ENCODE measurements around the gene CYP4F2.
"Not testable (repeated sequence)": the region's sequence is repeated elsewhere in the genome, so short reads cannot be mapped to it uniquely, and the experiment has no call there.

Gene CYP4F2

DNA sequence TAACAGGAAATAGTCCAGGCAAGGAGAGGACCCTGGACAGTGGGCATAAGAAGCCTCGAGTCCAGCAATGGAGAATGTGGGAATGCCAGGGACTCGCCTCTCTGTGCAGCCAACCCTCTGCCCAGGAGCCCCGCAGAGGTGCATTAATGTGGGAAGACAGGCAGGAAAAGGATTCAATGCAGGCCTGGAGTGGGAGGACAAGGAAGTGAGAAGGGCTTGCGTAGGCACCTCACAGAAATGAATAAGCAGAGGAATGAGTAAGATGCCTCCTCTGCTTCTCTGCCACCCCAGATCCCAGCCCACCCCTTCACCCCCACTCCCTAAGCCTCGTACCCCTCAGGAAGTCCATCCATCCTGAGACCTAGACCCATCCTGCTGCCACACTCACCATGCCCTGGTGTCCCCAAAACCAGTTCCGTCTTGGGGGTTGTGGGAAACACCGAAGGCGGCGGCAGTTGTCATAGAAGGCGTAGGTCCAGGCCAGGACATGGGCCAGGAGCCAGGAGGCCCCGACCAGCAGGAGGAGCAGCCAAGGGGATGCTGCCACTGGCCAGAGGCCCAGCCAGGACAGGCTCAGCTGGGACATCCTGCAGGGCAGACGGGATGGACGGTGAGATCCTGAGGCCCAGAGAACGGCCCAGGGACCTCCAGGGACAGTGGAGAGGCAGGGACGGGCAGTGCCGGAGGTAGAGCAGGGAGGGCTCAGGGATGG is 692 bp downstream of the CYP4F2 start:
- no peak for DNase-seq

DNA sequence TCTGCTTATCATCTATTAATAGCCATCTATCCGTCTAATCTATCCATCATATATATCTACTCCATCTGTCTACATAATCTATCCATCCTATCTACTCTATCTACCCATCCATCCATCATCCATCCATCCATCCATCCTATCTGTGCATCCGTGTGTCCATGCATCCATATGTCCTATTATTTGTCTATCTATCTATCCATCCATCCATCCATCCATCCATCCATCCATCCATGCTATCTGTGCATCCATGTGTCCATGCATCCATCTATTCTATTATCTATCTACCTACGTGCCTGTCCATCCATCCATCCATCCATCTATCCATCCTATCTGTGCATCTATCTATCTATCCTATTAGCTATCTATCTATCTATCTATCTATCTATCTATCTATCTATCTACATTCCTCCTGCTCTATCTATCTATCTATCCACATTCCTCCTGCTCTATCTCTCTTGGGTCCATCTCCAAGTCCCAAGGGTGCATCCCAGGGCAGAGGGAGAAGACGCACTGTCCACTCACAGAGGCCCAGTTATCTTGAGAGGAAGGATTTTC is 1.9 kb downstream of the CYP4F2 start:
- DNase-seq: no peak

DNA sequence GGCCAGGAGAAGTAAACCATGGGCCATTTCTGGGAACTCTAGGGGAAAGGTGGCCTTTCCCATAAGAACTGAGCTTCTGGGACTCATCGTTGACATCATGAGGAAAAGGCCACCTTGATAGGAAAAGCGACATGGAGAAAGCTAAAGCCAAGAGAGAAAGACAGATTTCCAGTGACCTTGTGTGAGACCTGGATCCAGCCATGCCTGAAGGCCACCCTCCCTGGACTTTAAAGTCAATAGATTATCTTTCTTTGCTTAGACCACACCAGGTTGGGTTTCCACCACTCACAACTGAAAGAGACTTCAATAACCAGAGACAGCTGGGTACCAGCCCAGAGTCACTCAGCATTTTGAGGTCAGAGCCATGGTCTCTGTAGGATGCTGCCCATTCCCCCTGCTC is 3.5 kb downstream of the CYP4F2 start:
- DNase-seq: no peak

DNA sequence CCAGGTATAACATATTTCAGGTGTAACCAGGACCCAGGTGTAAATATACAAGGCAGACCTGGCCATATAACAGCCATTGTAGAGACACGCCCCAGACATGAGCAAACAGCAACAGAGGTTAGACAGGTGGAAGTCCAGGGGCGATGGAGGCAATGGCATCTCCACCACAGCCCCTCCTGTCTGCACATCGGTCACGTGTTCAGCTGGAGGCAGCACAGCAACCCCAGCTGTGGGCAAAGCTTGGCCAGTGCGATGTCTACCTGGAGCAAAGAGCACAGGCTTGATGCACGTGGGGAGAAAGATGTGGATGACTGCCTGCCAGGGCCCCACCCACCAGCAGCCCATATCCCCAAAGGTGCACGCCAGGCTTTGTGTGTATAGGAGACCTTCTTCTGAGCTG is 4.4 kb downstream of the CYP4F2 start:
- no peak for DNase-seq

DNA sequence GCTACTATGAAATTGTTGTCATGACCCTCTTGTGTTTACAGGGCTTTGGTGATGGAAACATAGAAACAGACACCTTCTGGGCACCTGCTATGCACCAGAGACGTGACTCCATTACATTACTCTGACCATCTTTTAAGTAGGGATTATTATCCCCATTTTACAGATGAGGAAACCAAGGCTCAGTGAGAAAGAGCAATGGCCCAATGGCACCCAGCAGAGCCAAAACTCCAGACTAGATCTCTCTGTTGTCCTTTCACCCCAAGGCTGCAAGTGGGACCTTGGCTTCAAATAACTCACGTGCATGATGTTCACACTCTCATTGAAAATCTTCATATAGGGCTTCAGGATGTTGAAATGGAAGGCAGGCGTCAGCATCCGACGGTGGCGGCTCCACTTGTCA is 5.9 kb downstream of the CYP4F2 start:
- no peak for DNase-seq

DNA sequence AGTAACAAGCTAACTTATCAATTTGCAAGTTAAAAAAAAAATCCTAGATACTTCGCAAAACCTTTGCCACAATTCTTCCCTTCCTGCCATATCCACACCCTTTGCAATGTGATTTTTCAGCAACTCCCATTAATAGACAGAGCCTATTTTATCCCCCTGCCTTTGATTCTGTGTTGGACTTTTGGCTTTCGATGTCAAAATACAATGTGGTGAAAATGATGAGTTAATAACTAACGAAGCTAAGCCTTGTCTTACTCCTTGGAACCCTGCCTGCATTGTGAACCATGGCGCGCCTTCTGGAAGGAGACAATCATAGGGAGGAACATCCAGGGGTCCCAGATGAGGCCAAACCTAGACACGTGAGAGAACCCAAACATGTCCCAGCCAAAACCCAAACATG is 6.4 kb downstream of the CYP4F2 start:
- DNase-seq: no peak

DNA sequence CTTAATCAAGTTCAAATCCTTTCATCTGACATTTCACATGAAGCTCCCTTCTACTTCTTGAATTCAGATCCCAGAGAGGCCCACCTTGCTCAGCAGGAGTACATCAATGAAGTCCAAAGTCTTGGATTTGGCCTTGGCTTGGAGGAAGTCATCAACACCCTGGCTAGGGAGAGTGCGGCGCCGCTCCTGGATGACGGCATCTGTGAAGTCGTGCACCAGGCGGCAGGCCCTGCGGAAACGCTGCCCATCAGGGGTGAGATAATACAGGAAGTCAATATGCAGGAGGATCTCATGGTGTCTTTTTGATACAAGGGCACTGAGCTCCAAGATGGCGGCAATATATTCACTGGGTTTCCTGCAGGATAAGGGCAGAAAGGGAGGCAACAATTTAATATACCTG is 8.5 kb downstream of the CYP4F2 start:
- not testable (repeated sequence) for DNase-seq

DNA sequence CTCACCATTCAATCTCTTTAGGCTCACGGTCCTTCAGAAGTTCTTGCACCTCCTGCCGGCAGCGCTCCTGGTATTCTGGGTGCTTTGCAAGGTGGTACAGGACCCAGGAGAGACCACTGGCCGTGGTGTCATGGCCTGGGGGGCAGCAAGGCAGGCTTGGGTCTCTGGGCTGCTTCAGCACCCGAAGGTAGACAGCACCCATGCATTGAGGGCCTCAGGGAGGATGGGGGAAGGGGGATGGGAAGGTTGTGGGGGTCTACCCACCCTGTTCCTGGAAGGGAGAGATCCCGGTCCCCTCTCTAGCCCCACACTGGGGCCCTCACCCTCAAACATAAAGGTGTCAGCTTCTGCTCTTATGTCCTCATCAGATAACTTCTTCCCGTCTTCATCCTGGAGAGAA is 12.0 kb downstream of the CYP4F2 start:
- DNase-seq: no peak

DNA sequence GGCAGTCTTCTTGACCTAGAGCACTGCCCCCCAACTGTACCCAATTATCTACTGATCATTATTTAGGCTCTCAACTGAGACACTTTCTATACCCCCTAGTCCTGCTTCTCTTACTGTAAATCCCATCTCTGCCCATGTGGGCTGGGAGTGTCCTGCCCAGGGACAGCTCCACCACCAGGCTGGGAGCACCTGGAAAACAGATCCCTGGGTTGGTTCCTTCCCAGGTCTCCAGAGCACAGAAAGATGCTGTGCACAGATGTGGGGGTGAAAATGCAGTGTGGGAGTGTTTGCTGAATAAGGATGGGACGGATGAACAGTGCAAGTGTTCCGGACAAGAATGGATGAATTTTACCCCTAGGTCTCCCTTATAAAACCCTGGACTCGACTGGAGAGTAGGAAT is 12.7 kb downstream of the CYP4F2 start:
- no peak for DNase-seq

DNA sequence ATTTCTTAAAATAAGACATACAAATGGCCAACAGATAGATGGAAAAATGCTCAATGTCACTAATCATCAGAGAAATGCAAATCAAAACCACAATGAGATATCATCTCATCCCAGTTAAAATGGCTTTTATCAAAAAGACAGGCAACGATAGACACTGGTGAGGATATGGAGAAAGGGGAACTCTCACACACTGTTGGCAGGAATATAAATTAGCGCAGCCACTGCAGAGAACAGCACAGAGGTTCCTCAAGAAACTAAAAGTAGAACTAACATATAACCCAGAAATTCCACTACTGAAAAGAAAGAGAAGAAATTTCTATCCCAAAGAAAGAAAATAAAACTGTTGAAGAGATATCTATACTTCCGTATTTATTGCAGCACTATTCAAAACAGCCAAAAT is 14.5 kb downstream of the CYP4F2 start:
- DNase-seq: not testable (repeated sequence)

DNA sequence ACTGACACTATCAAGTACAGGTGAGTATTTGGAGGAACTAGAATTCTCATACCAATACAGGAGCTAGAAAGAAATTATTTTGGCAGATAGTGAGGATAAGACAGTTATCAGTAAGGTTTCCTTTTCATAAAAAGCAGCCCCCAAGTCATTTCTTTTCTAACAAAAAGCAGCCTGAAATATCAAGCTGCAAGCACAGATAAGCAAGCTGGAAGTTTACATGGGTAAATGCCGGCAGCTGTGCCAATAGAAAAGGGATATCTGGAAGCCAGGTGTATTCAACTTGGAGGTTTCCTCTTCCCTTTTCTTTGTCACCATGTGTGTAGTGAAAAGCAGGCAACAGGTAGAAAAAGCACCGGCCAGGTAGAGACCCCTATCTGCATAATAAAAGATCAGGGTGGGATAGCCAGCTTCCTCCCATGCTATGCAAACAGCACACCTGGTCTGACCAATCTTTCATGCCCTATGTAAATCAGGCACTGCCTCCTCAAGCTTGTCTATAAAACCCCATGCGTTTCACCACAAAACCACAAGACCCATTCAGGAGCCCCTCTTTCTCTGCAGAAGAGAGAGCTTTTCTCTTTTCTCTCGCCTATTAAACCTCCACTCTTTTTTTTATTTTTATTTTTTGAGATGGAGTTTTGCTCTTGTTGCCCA is 22.9 kb downstream of the CYP4F2 start:
- DNase-seq: no peak

DNA sequence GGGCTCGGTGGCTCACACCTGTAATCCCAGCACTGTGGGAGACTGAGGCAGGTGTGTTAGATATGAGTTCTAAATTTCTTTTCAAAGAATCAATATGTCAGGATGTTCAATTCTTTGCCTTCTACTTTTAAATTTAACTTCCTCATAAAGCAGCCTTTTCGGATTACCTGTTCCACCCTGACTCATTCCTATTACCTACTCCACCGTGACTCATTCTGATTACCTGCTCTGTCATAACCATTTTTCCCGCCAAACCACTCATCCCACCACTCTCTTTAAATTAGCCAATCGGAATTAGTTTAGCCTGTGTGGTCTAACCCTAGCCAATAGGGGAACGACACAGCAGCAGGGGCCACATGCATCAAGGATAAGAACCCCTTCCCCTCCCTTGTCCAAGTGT is 24.1 kb downstream of the CYP4F2 start:
- DNase-seq: not testable (repeated sequence)

DNA sequence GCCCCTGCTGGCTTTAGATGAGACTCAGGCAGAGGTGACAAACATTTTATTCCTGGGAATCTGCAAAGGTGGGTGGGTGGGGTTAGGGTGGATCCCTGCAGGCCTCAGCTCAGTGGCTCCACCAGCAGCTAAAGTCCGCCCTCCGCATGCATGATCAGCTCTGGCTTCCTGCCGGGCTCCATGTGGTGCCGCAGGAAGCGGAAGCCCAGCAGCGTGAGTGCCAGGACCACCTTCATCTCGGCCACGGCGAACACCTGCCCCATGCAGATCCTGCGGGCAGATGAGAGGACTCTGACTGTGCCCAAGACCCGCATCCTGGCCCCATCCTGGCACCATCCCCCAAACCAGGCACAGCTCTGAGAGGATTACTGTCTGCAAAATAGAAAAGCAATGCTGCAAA is 26.3 kb downstream of the CYP4F2 start:
- DNase-seq: no peak

DNA sequence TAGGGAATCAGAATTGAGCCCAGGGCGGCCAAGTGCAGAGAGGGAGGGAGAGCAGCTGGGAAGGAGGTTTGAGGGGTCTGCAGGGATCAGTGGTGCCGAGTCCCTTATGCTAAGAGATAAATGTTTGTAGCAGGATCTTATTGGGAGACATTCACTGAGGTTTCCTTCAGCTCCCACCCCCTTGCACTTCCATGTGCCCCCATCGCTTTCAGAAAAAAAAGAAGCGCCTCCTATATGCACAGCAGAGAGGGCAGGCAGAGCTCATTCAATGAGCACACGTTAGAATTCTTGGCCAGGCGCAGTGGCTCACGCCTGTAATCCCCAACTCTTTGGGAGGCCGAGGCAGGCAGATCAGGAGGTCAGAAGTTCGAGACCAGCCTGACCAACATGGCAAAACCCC is 28.0 kb downstream of the CYP4F2 start:
- no peak for DNase-seq

DNA sequence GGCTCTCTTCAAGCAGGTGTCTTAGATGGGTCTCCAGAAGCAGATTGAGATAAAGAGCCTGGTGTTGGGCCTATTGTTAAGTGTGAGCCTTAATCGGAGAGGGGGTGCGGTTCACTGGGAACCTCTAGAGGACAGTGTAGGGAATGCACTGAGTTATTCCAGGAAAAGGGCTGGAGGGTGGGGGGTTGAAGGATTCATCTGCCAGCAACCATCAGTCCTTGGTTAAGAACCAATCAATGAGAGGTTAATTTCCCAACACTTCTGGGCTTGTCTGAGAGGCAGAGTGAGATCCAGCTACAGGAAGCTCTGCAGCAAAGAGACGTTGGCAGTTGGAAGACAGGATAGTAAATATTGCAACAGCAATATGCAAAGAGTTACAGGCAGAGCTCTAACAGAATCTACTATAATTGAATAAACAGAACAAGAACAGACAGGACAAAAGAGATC is 28.7 kb downstream of the CYP4F2 start:
- peak in 1 of 4 experiments; percentile 2 for DNase-seq

DNA sequence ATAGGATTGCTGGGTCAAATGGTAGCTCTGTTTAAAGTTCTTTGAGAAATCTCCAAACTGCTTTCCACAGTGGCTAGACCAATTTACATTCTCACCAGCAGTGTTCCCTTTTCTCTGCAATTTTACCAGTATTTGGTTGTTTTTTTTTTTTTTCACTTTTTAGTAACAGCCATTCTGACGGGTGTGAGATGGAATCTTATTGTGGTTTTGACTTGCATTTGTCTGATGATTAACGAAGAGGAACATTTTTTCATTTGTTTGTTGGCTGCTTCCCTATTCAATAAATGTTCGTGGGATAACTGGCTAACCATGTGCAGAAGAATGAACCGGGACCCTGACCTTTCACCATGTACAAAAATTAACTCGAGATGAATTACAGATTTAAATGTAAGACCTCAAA is 31.2 kb downstream of the CYP4F2 start:
- no peak for DNase-seq

DNA sequence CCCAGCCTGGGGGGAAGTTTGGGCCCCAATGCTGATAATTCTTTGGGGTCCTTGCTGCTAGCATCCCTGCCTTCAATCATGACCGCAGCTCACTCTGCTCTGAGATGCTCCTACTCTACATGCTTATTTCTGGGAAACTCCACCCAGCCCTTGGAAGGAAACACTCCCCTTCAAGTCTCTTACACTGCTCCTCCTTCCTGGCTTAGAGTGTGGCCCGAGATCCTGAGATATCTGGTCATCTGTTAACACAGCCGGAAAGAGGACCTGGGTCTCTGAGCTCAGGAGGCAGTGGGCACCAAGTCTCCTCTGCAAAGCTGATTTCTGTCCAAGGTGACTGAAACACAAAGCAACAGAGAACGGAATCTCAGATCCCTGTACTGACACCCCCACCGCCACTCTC is 33.0 kb downstream of the CYP4F2 start:
- DNase-seq: no peak

DNA sequence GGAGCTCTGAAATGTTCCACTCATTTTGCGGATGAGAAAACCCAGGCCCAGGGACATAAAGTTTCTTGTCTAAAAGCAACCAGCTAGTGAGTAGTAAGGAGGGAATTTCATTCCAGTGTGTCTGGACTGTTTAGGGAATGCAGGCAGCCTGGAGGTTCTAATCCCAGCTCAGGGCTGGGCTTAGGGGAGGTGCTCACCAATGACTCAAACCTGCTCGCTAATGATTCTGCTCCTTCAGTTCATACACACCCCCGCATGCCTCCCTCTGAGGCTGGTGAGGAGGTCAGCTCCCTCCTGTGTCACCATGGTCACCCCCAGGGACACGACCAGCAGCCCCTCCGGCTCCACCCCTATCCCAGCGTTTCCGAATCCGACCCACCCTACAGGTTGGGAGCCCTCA is 34.6 kb downstream of the CYP4F2 start:
- DNase-seq: no peak

DNA sequence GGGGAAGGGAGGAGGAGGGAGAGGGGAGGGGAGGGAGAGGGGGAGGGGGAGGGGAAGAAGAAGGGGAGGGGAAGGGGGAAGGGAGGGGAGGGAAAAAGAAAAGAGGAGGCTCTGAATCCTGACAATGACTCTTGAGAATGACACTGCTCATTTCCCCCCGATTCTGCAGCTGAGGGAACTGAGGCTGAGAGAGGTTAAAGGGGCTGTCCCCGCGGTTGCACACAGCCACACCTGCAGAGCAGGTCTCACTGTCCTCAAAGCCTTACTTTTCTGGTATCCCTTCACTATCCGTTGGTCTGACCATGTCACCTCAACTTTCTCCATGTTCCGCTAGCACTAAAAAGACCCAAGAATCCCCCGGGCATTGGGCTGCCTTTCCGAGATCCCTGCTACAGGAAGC is 35.4 kb downstream of the CYP4F2 start:
- DNase-seq: no peak

DNA sequence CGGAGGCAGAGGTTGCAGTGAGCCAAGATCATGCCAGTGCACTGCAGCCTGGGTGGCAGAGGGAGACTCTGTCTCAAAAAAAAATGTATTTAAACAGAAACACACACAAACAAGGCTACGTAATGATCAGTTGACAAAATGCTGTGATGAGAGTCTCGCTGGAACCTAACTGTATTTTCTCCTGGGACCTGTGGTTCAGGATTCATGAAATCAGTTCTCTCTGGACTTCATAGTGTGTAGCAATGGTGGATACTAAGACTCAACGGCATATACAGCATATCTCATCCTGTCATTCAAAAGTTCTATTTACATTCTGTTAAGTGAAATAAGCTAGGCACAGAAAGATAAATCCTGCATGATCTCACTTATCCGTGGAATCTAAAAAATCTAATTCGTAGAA is 37.4 kb downstream of the CYP4F2 start:
- no peak for DNase-seq

DNA sequence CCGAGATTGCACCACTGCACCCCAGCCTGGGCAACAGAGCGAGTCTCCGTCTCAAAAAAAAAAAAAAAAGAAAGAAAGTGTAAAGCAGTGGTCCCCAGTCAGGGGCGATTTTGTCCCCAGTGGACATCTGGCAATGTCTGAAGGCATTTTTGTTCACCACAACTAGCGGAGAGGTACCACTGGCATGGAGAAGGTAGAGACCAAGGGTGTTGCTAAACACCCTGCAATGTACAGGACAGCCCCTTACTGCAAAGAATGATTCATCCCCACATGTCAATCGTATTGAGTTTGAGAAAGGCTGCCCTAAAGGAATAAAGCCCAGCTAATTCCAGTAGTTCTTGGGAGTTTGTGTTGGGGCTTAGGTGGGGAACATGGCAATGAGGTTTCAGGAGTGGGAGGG is 38.7 kb downstream of the CYP4F2 start:
- no peak for DNase-seq

DNA sequence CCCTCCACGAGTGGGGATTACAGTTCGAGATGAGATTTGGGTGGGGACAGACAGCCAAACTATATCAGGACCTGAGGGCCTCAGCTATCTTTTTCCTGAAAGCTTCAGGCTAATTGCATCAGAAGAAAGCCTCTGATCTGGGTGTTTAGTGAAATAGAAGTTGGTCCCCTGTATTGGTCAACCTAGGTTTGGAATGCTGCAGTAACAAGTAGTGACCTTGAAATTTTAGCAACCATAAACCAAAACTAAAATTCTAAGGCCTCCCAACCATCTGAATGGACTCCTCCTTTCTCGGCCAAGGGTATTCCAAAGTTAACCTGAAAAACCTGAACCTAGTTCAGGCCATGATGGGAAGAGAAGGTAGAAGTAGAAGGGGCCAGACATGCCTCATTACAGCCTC is 47.5 kb downstream of the CYP4F2 start:
- no peak for DNase-seq

DNA sequence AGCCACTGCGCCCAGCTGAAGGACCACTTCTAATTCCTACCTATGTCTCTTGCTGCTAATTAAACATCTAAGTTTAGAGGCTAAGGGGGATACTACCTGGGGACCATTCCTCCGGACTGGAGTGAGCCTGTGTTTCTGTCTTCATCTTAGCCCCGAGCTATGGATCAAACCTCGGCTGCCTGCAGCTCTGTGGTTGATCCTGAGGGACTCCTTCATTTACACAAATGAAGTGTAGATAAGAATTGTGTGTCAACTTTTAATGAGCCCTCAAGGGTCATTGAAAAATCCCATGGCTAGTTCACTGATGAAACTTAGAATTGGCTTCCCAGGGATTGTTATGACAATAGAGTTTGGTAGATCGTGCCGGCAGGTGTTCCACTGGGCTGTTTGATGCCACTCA is 51.0 kb downstream of the CYP4F2 start:
- no peak for DNase-seq

DNA sequence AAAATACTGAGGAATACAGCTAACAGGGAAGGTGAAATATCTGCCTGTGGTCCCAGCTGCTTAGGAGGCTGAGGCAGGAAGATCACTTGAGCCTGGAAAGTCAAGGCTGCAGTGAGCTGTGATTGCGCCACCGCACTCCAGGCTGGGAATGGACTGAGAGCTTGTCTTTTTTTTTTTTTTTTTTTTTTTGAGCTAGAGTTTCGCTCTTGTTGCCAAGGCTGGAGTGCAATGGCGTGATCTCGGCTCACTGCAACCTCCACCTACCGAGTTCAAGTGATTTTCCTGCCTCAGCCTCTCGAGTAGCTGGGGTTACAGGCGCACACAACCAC is 54.0 kb downstream of the CYP4F2 start:
- DNase-seq: not testable (repeated sequence)
